Hindlimb muscle (tissue), 1 donor: ENCODE results near the gene XRN1. TPM values are rescaled to one million over a fixed set of nuclear protein-coding genes. Genes with fewer than 3 reads are reported as not detected.
"Not testable (repeated sequence)": the region's sequence is repeated elsewhere in the genome, so short reads cannot be mapped to it uniquely, and the experiment has no call there.

ENCODE experiments used
- DNase-seq: peaks from one replicate; pipeline ENCODE4 v3.0.0-alpha.2; 2013
- polyA plus RNA-seq: library from polyadenylated mRNA; unstranded; fragments of 120-200 nt; gene quantifications from one replicate; pipeline ENCODE4 v1.2.1, GENCODE V29; 2013; ENCODE audit not compliant: insufficient read length

Gene XRN1
- polyA plus RNA-seq, 1 donor: 16.3 TPM

DNA sequence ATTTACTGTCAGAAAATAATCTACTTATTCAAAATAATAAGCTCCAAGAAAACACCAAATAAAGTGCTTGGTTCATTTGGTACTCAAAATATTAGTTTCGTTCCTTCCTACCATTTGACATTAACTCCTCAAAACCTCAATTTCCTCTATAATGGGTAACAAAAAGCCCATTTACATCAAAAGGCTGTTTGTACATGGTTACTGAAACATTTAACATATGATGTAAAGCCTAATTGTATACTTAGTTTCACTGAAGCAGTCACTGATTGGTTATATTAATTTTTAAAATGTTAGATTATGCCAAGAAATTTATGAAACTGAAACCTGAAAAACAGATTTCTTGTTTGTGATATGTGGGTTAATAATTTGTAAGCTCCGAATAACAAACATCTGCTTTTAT lies 14.7 kb downstream of the XRN1 start:
- DNase-seq: no peak

DNA sequence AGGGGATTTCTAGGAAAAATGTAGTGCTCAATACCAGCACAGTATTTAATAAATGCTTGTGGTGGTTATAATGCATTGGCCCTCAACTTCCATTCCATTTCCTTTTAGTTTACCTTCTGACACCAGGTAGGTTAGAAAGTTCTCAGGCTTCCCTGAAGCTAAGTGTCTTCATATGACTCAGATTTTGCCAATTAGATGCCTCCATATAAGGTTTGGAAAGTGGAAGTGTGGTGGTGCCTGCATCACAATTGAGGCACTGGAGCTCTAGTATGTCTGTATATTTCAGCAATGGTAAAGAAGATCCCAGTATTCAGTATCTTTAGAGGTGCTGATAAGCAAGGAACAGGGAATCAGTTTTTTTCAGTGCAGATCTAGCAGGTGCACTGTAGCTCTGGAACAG lies 18.3 kb downstream of the XRN1 start:
- DNase-seq: no peak

DNA sequence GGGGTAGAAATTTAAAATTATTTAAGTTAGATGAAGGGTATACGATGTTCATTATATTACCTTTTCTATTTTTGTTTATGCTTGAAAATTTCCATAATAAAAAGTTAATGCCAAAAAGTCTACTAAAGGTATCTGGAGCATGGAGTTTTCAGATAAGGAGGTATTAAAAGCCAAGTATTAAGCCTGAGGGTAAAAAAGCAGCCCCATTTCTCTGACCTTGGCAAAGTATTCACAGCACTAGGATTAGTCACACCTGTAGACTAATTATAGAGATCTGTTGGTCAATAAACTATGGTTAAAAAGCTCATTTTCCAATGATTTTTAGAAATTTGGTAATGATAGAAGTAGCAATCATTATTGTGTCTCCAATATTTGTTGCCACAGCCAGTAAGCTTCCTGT lies 23.1 kb downstream of the XRN1 start:
- DNase-seq: no peak

DNA sequence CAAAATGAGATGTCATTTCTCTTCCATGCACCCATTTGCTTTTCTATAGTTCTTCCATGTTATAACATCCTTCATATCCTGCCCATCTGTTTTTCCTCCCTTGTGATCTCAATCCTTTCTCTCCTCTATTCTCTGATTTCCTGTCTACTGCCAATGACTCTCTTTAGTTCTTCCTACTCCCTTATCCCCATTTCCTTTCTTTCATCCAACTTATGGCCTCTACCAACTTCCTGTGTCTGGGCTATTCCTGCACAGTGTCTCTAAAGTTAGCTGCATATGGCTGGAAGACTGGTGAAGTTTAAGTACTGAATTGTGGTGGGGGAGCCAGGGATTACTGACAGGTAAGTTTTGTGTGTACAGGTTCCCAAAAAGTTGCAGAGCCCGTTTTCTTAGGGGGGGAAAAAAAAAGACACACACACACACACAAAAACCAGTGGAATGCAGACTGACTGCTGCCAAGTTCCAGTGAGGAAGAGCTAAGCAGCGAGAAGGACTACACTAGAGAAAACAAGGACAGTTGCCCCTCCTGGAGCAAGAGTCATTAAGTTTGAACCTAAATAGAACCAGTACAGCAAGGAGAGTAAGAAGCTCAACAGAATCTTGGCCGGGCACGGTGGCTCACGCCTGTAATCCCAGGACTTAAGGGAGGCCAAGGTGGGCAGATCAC lies 28.8 kb downstream of the XRN1 start:
- no peak for DNase-seq

DNA sequence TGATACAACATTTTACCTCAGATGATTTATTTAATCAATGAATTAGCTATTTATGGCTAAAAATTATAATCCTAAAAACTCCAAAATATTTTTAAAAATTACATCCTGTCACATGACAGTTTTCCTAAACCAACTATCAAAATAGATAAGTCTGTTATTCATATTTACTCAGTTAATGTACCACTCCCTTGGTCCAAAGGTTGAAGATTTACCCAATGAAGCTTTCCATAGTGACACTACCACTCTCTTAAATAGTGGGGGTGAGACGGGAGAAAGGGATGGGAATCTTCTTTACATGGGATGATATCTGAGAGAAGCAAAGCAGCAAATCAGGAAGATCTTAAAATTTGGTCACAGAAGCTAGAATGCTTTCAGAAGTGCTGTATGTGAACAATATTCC lies 30.5 kb downstream of the XRN1 start:
- DNase-seq: no peak

DNA sequence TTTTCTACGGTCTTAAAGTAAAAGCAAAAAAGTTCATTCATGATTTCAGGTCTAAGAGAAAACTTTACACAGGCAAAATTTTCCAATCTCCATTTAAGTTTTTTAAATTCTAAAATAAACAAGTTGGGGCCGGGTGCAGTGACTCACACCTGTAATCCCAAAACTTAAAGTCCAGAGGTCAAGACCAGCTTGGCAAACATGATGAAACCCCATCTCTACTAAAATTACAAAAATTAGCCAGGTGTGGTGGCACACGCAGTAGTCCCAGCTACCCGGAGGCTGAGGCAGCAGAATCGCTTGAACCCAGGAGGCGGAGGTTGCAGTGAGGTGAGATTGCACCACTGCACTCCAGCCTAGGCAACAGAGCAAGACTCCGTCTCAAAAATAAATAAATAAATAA lies 47.3 kb downstream of the XRN1 start:
- DNase-seq: not testable (repeated sequence)

DNA sequence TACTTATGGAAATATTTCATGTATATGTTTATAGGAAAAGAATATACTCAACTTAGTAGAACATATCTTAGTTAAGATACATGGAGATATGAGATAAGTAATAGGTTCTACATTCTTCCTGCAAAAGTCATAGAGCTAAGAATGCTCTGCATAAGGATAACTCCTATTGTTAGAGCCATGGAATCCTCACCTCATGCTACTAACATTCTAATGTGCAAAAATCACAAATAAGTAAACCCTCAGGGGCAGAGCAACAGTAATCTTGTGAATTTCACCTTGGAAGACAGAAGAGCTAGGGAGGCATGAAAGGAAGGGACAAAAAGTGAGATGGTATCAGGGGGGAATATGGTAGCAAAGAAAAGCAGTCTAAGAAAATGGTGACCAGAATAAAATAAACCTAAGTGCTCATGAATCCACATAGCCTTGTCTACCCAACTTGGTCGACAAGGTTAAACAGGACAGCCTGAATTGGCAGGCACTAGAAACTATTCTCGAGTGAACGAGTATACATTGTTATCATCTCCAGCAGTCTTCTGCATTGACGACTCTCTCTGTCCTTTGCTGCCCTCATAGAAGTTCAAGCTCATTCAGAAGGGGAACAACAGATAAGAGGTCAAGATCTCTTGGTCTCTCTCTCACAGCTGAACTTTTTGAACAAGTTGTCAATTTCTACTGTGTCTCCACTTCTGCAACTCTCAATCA lies 52.8 kb downstream of the XRN1 start:
- no peak for DNase-seq

DNA sequence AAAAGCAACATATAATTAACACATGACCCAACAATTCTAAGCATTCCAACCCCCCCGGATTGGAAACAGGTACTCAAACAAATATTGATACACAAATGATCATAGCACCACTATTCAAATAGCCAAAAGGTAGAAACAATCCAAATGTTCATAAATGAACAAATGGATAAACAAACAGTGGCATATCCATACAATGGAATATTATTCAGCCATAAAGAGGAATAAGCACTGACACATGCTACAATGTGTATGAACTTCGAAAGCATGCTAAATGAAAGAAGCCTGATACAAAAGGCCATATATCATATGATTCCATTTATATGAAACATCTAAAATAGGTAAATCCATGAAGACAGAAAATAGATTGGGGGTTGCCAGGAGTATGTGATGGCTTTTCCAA lies 62.8 kb downstream of the XRN1 start:
- DNase-seq: no peak

DNA sequence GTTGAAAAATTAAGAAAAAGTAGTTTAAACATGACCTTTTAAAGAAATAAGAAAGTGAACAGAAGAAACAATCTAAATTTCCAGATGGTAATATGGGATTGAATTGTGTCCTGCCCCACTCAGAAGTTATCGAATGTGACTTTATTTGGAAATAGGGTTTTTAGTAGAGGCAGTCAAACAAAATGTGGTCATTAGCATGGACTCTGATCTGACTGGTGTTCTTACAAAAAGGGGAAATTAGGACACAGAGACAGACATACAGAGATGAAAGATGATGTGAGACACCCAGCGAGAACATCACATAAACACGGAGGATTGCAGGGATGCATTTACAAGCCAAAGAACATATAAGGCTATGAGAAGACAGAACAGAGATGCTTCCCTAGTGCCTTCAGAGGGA lies 73.2 kb downstream of the XRN1 start:
- DNase-seq: no peak

DNA sequence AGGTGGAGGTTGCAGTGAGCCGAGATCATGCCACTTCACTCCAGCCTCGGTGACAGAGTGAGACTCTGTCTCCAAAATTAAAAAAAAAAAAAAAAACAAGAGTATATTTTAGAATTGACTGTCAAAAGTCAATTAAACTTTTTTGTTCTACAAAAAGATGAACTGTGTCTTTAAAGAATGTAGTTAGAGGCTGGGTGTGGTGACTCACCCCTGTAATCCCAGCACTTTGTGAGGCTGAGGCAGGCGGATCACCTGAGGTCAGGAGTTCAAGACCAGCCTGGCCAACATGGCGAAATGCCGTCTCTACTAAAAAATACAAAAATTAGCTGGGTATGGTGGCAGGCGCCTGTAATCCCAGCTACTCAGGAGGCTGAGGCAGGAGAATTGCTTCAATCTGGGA lies 78.3 kb downstream of the XRN1 start:
- not testable (repeated sequence) for DNase-seq

DNA sequence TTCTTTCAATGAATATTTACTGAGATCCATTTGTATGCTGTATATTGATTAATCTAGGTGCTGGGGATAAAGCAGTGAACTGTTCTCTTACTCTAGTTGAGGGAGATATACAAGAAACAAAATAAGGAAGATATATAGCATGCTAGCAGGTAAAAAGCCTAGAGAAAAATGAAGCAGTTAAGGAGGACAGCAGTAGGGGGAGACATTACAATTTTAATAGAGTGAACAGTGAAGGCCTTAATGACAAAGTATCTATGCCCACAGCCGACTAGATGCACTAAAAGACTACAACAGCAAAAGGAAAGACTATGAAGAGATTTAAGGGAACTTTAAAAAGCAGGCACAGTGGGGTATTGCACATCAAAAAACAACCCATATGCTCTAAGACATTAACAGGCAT lies 81.4 kb downstream of the XRN1 start:
- DNase-seq: no peak

DNA sequence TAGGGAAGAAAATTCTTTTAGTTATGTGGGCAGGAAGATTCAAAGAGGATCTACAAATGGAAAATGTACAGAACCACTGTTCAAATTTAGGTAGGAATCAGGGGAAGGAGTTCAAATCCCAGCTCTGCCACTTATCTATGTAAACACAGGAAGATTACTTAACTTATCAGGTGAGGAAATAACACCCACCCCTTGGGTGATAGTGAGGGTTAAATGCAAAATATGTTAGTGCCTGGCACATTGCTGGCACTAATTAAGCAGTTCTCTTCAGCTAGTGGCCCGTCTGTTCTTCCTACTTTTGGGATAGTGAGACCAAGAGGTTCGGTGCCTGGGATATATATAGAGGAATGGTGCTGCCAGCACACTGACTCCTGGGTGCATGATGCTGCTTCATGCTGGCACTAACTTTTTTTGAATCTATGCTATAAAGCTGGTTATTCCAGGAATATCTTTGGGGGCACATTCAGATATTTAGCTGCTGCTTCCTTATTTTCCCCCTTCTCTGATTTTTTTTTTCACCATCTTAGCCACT lies 83.8 kb downstream of the XRN1 start:
- DNase-seq: no peak

DNA sequence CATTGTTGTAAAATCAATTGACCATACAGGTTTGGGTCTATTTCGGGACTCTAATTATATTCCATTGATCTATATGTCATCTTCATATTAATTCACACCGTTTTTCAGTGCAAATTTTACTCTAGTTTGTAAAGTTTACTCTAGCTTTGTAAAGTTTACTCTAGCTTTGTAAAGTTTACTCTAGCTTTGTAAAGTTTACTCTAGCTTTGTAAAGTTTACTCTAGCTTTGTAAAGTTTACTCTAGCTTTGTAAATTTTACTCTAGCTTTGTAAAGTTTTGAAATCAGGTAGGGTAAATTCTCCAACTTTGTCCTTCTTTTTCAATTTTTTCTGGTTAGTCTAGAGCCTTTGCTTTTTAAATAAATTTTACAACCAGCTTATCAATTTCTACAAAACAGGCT lies 84.4 kb downstream of the XRN1 start:
- DNase-seq: not testable (repeated sequence)

DNA sequence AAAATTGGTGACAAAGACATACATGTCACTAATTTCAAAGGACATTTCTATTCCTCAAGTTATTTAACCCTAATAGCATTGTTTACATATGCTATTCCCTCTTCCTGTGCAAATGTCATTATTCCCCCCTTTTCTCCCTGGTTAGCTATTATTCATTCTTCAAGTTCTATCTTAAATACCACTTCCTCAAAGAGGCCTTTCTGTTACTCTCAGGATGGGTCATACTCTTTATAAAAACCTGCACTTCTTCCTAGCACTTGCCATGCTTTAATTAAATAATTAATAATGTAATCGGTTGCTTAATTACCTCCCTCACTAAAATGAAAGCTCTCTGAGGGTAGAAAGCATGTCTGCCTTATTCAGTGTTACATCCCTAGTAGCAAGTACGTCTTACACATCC lies 88.5 kb downstream of the XRN1 start:
- DNase-seq: no peak

DNA sequence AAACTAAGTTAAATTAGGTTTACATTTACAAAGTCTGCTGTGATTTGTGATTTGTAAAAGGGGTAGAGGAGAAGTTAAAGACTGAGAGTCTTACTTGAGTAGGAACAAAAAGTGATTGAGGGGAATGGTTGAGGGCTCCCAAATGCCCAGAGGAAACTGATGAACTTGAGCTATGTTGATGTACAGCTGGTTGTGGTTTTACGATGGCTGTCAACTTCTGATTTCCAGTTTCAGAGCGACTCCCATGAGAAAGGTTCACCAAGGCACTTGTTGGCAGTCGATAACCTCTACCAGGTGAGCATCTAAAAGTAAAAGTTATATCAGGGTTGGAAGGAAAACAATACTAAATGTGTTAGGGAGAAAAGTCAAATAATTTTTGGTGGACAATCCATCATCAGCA lies 91.0 kb downstream of the XRN1 start:
- no peak for DNase-seq

DNA sequence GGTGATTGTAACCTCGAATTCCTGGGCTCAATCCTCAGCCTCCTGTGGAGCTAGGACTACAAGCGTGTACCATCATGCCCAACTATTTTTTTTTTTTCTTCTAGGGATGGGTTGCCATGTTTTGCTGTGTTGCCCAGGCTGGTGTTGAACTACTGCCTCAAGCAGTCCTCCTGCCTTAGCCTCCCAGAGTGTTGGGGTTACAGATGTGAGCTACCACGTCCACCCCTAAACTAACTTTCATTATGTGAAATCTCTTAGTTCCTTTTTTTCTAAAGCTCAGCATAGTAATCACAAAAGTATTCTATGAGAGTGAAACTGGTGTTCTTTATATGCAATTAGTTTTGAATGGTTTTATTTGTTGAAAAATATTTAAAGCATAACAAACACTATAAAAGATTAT lies 92.1 kb downstream of the XRN1 start:
- no peak for DNase-seq

DNA sequence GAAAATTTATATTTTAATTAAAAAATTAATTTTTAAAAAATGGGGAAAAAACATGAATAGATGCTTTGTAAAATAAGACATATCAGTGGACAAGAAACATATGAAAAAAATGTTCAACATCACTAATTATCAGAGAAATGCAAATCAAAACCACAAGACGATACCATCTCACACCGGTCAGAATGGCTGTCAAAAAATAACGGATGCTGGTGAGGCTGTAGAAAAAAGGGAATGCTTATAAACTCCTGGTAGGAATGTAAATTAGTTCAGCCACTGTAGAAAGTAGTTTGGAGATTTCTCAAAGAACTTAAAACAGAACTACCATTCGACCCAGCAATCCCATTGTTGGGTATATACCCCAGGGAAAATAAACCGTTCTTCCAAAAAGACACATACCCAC lies 93.8 kb downstream of the XRN1 start:
- DNase-seq: no peak

DNA sequence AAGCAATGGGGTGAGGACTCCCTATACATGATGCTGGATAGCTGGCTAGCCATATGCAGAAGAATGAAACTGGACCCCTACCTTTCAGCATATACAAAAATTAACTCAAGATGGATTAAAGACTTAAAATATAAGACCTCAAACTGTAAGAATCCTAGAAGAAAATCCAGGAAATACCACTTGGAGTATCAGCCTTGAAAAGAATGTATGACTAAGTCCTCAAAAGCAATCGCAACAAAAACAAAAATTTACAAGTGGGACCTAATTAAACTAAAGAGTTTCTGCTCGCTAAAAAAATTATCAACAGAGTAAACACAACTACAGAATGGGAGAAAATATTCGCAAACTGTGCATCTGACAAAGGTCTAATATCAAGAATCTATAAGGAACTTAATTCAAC lies 94.3 kb downstream of the XRN1 start:
- DNase-seq: no peak

DNA sequence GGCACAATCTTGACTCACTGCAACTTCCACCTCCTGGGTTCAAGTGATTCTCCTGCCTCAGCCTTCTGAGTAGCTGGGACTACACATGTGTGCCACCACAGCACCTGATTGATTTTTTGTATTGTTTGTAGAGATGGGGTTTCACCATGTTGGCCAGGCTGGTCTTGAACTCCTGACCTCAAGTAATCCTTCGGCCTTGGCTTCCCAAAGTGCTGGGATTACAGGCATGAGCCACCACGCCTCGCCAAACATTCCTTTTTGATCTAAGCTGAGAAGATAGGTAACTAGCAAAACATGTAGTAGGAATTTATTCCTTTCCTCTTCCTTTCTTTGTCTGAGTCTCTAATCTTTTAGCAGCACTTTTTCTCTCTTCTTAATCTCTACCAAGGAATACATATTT lies 95.1 kb downstream of the XRN1 start:
- not testable (repeated sequence) for DNase-seq

DNA sequence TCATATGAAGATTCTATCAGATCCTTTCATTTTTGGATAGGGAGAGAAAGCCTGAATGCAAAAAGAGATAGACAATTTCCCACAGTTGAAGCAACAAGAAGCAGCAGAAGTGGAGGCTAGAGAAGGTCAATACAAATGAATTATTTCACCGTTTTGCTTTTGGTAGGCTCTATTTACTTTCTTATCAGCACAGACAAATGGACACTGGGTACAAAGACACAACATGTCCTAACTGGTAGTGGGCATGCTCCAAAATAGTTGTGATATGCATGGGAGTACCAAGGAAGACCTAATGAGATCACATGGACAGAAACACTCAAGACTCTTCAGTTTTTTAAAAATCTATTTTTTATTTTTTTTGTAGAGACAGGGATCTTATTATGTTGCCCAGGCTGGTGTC lies 99.4 kb downstream of the XRN1 start:
- DNase-seq: no peak

DNA sequence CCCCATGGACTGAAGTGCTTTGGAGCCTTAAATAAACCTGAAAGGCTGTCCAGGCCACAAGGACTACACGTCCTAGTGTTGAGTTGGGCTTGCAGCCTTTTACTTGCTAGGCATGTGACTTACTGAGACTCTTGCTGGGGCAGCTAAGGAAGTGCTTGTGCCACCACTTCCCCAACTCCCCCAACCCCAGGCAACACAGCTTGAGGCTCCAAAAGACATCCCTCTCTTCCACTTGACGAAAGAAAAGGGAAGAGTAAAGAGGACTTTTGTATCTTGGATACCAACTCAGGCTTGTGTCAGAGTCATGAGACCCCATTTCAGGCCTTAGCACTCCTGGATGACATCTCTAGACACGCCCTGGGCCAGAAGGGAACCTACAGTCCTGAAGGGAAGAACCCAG lies 109.8 kb downstream of the XRN1 start:
- peak; percentile 5 for DNase-seq

DNA sequence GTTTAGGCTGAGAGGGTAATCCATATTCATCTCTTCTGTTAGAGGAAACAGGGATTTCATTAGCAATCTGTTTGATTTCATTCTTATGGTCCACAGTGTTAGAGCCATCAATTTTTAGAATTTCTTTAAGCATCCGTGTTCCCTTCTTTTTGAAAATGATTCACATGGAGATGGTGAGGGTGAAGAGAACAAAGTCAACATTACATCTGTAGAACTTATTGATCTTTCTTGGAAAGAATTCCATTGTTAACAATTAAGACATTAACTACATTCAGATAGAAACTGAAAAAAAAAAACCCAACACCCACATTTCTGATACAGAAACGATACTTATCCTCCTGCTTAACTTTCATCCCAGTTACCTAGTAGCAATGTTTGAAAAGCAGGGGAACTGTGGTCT lies 115.4 kb downstream of the XRN1 start:
- no peak for DNase-seq

DNA sequence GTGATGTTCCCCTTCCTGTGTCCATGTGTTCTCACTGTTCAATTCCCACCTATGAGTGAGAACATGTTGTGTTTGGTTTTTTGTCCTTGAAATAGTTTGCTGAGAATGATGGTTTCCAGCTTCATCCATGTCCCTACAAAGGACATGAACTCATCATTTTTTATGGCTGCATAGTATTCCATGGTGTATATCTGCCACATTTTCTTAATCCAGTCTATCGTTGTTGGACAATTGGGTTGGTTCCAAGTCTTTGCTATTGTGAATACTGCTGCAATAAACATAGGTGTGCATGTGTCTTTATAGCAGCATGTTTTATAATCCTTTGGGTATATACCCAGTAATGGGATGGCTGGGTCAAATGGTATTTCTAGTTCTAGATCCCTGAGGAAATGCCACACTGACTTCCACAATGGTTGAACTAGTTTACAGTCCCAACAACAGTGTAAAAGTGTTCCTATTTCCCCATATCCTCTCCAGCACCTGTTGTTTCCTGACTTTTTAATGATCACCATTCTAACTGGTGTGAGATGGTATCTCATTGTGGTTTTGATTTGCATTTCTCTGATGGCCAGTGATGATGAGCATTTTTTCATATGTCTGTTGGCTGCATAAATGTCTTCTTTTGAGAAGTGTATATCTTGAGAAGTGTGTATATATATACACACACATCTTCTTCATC lies 123.4 kb downstream of the XRN1 start:
- DNase-seq: not testable (repeated sequence)

DNA sequence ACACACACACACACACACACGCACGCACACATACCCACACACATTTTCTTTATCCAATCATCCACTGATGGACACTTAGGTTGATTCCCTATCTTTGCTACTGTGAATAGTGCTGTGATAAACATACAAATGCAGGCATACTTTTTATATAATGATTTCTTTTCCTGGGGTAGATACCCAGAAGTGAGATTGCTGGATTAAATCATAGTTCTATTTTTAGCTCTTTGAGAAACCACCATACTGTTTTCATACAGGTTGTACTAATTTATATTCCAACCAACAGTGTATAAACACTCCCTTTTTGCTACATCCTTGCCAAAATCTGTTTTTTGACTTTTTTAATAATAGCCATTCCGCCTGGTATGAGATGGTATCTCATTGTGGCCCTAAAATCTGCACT lies 127.9 kb downstream of the XRN1 start:
- DNase-seq: no peak
